H9 (cell line): ENCODE measurements around the gene DIPK1C. TPM values are rescaled to one million over a fixed set of nuclear protein-coding genes. Genes with fewer than 3 reads are reported as not detected.

Experiments
- DNase-seq: peaks from one replicate; pipeline ENCODE4 v3.0.0-alpha.2; 2017
- H2AFZ ChIP-seq: one replicate; pipeline ENCODE4 v1.6.1; 2013; ENCODE audit warnings: mild to moderate bottlenecking, low read length, control low read depth, moderate library complexity
- H2AK5ac ChIP-seq: 2 replicates; pipeline ENCODE4 v1.6.1; 2013; ENCODE audit warnings: low read length, control low read depth, mixed read lengths; ENCODE audit not compliant: insufficient read length
- H2BK120ac ChIP-seq: one replicate; pipeline ENCODE4 v1.6.1; 2013; ENCODE audit warnings: low read depth, mild to moderate bottlenecking, low read length, control low read depth, inconsistent platforms; ENCODE audit not compliant: poor library complexity, severe bottlenecking
- H2BK12ac ChIP-seq: 2 replicates; pipeline ENCODE4 v1.6.1; 2013; ENCODE audit warnings: low read length, control low read depth, mixed read lengths, low read depth; ENCODE audit not compliant: insufficient read length
- H2BK15ac ChIP-seq: 2 replicates; pipeline ENCODE4 v1.6.1; 2013; ENCODE audit warnings: low read depth, low read length, control low read depth
- H2BK20ac ChIP-seq: one replicate; pipeline ENCODE4 v1.6.1; 2013; ENCODE audit warnings: low read depth, mild to moderate bottlenecking, low read length, control low read depth, inconsistent platforms; ENCODE audit not compliant: poor library complexity, severe bottlenecking
- H2BK5ac ChIP-seq: 2 replicates; pipeline ENCODE4 v1.6.1; 2013; ENCODE audit warnings: low read length, control low read depth, mixed read lengths; ENCODE audit not compliant: insufficient read length
- H3K14ac ChIP-seq: 2 replicates; pipeline ENCODE4 v1.6.1; 2013; ENCODE audit warnings: low read length, control low read depth; ENCODE audit not compliant: insufficient read depth
- H3K18ac ChIP-seq: 2 replicates; pipeline ENCODE4 v1.6.1; 2013; ENCODE audit warnings: low read depth, mild to moderate bottlenecking, mixed read lengths, low read length, control low read depth; ENCODE audit not compliant: insufficient read length
- H3K23ac ChIP-seq: 2 replicates; pipeline ENCODE4 v1.6.1; 2013; ENCODE audit warnings: low read length, control low read depth, mixed read lengths, low read depth; ENCODE audit not compliant: insufficient read length
- H3K23me2 ChIP-seq: 2 replicates; pipeline ENCODE4 v1.6.1; 2013; ENCODE audit warnings: low read depth, mild to moderate bottlenecking, mixed read lengths, low read length, control low read depth; ENCODE audit not compliant: insufficient read length, poor library complexity, severe bottlenecking
- H3K27ac ChIP-seq: 2 replicates; pipeline ENCODE4 v1.5.1; 2013; ENCODE audit warnings: low read length, control low read depth, mixed read lengths, low read depth; ENCODE audit not compliant: insufficient read length
- H3K27me3 ChIP-seq: 2 replicates; pipeline ENCODE4 v1.6.1; 2013; ENCODE audit warnings: low read length, control low read depth, inconsistent platforms; ENCODE audit not compliant: insufficient read depth
- H3K4ac ChIP-seq: 2 replicates; pipeline ENCODE4 v1.6.1; 2013; ENCODE audit warnings: low read depth, mild to moderate bottlenecking, control low read depth, inconsistent platforms, low read length, moderate library complexity
- H3K4me1 ChIP-seq: 2 replicates; pipeline ENCODE4 v1.6.1; 2013; ENCODE audit warnings: low read length, control low read depth, inconsistent platforms; ENCODE audit not compliant: insufficient read depth
- H3K4me2 ChIP-seq: 2 replicates; pipeline ENCODE4 v1.6.1; 2013; ENCODE audit warnings: low read length, control low read depth, mixed read lengths; ENCODE audit not compliant: insufficient read length, insufficient read depth
- H3K56ac ChIP-seq: 2 replicates; pipeline ENCODE4 v1.6.1; 2013; ENCODE audit warnings: low read depth, mild to moderate bottlenecking, mixed read lengths, low read length, control low read depth; ENCODE audit not compliant: insufficient read length
- H3K79me1 ChIP-seq: 2 replicates; pipeline ENCODE4 v1.6.1; 2013; ENCODE audit warnings: low read depth, mild to moderate bottlenecking, moderate library complexity, low read length, control low read depth, inconsistent platforms; ENCODE audit not compliant: insufficient read depth, poor library complexity, severe bottlenecking
- H3K79me2 ChIP-seq: 2 replicates; pipeline ENCODE4 v1.6.1; 2013; ENCODE audit warnings: low read length, control low read depth, inconsistent platforms; ENCODE audit not compliant: insufficient read depth
- H3K9ac ChIP-seq: 2 replicates; pipeline ENCODE4 v1.6.1; 2013; ENCODE audit warnings: low read length, control low read depth, mixed read lengths; ENCODE audit not compliant: insufficient read length; ENCODE audit errors: extremely low read depth
- H3K9me3 ChIP-seq: one replicate; pipeline ENCODE4 v1.6.1; 2013; ENCODE audit warnings: low read depth, low read length, inconsistent platforms; ENCODE audit not compliant: control insufficient read depth
- H3T11ph ChIP-seq: one replicate; pipeline ENCODE4 v1.6.1; 2013; ENCODE audit warnings: mild to moderate bottlenecking, low read length, control low read depth, inconsistent platforms
- H4K20me1 ChIP-seq: one replicate; pipeline ENCODE4 v1.6.1; 2013; ENCODE audit not compliant: control insufficient read depth, insufficient read length, insufficient read depth
- H4K5ac ChIP-seq: 2 replicates; pipeline ENCODE4 v1.6.1; 2013; ENCODE audit warnings: low read depth, mild to moderate bottlenecking, mixed read lengths, low read length, control low read depth; ENCODE audit not compliant: insufficient read length
- H4K8ac ChIP-seq: replicated peaks from 2 replicates; pipeline ENCODE4 v1.6.1; 2013; ENCODE audit warnings: low read length, control low read depth, mixed read lengths, low read depth; ENCODE audit not compliant: insufficient read length
- H4K91ac ChIP-seq: 2 replicates; pipeline ENCODE4 v1.6.1; 2013; ENCODE audit warnings: low read depth, mild to moderate bottlenecking, moderate library complexity, mixed read lengths, low read length, control low read depth; ENCODE audit not compliant: insufficient read length
- H3K27ac Mint-ChIP-seq, 3 experiments: 2 replicates in 2 of 3; 3 replicates in 1 of 3; pipeline ENCODE4 v1.8.0; 2020 to 2021; ENCODE audit warnings: mixed read lengths in 3 of 3, mild to moderate bottlenecking in 1 of 3, moderate library complexity in 1 of 3
- H3K27me3 Mint-ChIP-seq: 2 replicates; pipeline ENCODE4 v1.8.0; 2021; ENCODE audit warnings: low read depth, mild to moderate bottlenecking, moderate library complexity, mixed read lengths
- H3K36me3 Mint-ChIP-seq, 3 experiments: 2 replicates in 2 of 3; 3 replicates in 1 of 3; pipeline ENCODE4 v1.8.0; 2020 to 2021; ENCODE audit warnings: low read depth in 3 of 3, mixed read lengths in 3 of 3; ENCODE audit not compliant: insufficient read depth in 1 of 3
- H3K4me1 Mint-ChIP-seq, 2 experiments: 2 replicates each; pipeline ENCODE4 v1.8.0; 2020; ENCODE audit warnings: mixed read lengths in 2 of 2
- H3K4me3 Mint-ChIP-seq, 2 experiments: 2 replicates in 1 of 2; 3 replicates in 1 of 2; pipeline ENCODE4 v1.8.0; 2020 to 2021; ENCODE audit warnings: mild to moderate bottlenecking in 2 of 2, mixed read lengths in 2 of 2, moderate library complexity in 1 of 2
- H3K9me3 Mint-ChIP-seq, 2 experiments: 2 replicates in 1 of 2; 3 replicates in 1 of 2; pipeline ENCODE4 v1.8.0; 2020; ENCODE audit warnings: mild to moderate bottlenecking in 2 of 2, mixed read lengths in 2 of 2, moderate library complexity in 1 of 2
- WGBS: extraction: QIAGEN DNeasy Blood & Tissue Kit; methylation state at CpG from one replicate; pipeline ENCODE4 v1.1.7; 2013; ENCODE audit warnings: missing lambda C conversion rate, low lambda C conversion rate, mixed read lengths; ENCODE audit not compliant: insufficient read length; ENCODE audit errors: extremely low coverage; 5-methylcytosine and 5-hydroxymethylcytosine counted together
- total RNA-seq: library from RNA; stranded (reverse); gene quantifications from 2 replicates; pipeline ENCODE4 v1.2.1, GENCODE V29; 2021
- TF ChIP-seq, protein P1 (sequence below): fragments of 200-600 bp; sonication (generic); conservative IDR thresholded peaks from 3 replicates; pipeline ENCODE4 v1.8.0; 2021; ENCODE audit warnings: antibody characterized with exemption, mild to moderate bottlenecking

The DIPK1C gene
- total RNA-seq, 1 experiment from 2014 or later: not detected

DNA sequence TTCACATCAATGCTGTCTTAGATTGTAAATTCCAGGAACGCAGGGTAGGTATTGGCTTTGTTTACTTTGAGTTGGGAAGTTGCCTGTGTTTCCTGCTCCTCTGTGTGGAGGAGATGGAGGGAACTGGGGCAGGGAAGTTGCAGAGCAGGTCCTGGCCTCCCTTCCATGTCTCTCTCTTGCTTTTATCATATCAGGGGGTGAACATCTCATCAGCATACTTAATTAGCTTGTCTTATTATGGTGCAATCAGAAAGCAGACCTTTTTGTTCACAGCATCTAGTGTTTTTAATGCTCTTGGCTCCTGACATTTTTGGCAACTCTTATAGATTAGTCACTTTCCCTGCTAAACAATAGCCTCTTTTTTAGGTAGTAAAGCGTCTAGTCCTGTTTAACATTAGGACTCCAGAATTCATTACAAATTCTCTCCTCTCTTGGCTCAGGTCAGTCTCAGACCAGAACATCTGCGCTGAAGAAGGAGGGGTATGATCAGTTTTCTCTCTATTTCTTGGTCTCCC is 11.5 kb upstream of the DIPK1C start:
- no peak overlapping the region for H3K18ac ChIP-seq
- no peak overlapping the region for H2BK20ac ChIP-seq
- H3T11ph ChIP-seq: no peak overlapping the region
- H2AK5ac ChIP-seq: no peak overlapping the region
- Mint-ChIP-seq H3K4me3 (no peak overlapping the region), H3K27ac (no peak overlapping the region), H3K36me3 (no peaks in the 10 kb centered on the region), H3K4me1 (no peaks in the 10 kb centered on the region), H3K9me3 (peaks cover 2 to 9% of the 10 kb centered on the region in 2 experiments; a peak in 3 of 5 replicates), H3K27me3 (peaks cover 4% of the 10 kb centered on the region)
- H3K9ac ChIP-seq: no peak overlapping the region
- H4K8ac ChIP-seq: no peak overlapping the region
- no peak overlapping the region for H2AFZ ChIP-seq
- no peak overlapping the region for H3K27ac ChIP-seq
- no peak overlapping the region for H2BK15ac ChIP-seq
- no peaks in the 10 kb centered on the region for H3K9me3 ChIP-seq
- no peaks in the 10 kb centered on the region for H4K20me1 ChIP-seq
- no peaks in the 10 kb centered on the region for H3K79me1 ChIP-seq
- no peak overlapping the region for H3K23ac ChIP-seq
- H2BK5ac ChIP-seq: no peak overlapping the region
- no peaks in the 10 kb centered on the region for H3K27me3 ChIP-seq
- H3K56ac ChIP-seq: no peak overlapping the region
- H3K4ac ChIP-seq: no peak overlapping the region
- no peaks in the 10 kb centered on the region for H3K79me2 ChIP-seq
- TF ChIP-seq, protein P1, sequence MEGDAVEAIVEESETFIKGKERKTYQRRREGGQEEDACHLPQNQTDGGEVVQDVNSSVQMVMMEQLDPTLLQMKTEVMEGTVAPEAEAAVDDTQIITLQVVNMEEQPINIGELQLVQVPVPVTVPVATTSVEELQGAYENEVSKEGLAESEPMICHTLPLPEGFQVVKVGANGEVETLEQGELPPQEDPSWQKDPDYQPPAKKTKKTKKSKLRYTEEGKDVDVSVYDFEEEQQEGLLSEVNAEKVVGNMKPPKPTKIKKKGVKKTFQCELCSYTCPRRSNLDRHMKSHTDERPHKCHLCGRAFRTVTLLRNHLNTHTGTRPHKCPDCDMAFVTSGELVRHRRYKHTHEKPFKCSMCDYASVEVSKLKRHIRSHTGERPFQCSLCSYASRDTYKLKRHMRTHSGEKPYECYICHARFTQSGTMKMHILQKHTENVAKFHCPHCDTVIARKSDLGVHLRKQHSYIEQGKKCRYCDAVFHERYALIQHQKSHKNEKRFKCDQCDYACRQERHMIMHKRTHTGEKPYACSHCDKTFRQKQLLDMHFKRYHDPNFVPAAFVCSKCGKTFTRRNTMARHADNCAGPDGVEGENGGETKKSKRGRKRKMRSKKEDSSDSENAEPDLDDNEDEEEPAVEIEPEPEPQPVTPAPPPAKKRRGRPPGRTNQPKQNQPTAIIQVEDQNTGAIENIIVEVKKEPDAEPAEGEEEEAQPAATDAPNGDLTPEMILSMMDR: no peak
- H2BK12ac ChIP-seq: no peak overlapping the region
- H3K14ac ChIP-seq: no peak overlapping the region
- WGBS: no CpG with 5 or more reads among the region's 3 CpGs
- no peaks in the 10 kb centered on the region for H3K23me2 ChIP-seq
- H2BK120ac ChIP-seq: no peak overlapping the region
- no peak for DNase-seq
- H4K91ac ChIP-seq: no peak overlapping the region
- H4K5ac ChIP-seq: no peak overlapping the region
- H3K4me2 ChIP-seq: no peak overlapping the region
- H3K4me1 ChIP-seq: no peaks in the 10 kb centered on the region
